GM19468 (cell line): ENCODE data around the gene TBC1D16.

Experiments
- ATAC-seq: cut with Tn5 transposase; IDR thresholded peaks from one replicate; pipeline ENCODE4 v1.9.1; 2021; ENCODE audit warnings: mild to moderate bottlenecking, moderate library complexity, moderate number of reproducible peaks; ENCODE audit not compliant: unreplicated experiment; ENCODE audit errors: extremely low read depth

The TBC1D16 gene

GRCh38 chr17:79990051-79990592 is 45.5 kb downstream of the TBC1D16 start:
- no peak for ATAC-seq

- no peak for ATAC-seq
Observed at GRCh38 chr17:79989106-79989835, 46.4 kb downstream of the TBC1D16 start.

GRCh38 chr17:79988185-79988971 is 47.3 kb downstream of the TBC1D16 start:
- no peak for ATAC-seq

- no peak for ATAC-seq
Observed at GRCh38 chr17:79987935-79988184, 47.8 kb downstream of the TBC1D16 start.

DNA sequence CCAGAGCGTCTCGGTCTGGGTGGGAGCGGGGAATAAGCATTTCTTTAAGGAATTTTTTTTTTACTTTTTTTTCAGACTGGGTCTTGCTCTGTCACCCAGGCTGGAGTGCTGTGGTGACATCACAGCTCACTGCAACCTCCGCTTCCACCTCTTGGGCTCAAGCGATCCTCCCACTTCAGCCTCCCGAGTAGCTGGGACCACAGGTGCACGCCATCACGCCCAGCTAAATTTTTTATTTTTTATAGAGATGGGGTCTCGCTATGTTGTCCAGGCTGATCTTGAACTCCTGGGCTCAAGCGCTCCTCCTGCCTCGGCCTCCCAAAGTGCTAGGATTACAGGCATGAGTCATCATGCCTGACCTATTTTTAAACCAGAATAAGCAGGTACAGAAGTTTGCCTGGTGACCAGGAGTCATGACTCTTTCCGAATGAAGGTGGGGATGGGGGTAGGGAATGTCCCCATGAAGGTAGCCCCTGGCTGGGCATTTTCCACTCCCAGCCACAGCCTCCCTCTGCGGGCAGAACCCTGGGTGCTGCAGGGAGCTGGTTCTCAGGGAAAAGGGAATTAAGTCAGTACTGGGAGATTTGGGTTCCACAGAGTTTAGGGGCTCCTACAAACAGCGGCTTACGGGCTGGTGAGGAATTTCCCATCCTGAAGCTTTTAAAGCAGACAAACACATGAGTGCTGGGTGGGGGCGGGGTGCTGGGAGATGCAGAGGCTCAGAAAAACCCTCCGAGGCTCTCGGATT is 48.3 kb downstream of the TBC1D16 start:
- no peak for ATAC-seq

GRCh38 chr17:79986411-79987186 is 49.1 kb downstream of the TBC1D16 start:
- ATAC-seq, result no peak

- ATAC-seq, result no peak
Observed at GRCh38 chr17:79985943-79986391, 49.7 kb downstream of the TBC1D16 start.

DNA sequence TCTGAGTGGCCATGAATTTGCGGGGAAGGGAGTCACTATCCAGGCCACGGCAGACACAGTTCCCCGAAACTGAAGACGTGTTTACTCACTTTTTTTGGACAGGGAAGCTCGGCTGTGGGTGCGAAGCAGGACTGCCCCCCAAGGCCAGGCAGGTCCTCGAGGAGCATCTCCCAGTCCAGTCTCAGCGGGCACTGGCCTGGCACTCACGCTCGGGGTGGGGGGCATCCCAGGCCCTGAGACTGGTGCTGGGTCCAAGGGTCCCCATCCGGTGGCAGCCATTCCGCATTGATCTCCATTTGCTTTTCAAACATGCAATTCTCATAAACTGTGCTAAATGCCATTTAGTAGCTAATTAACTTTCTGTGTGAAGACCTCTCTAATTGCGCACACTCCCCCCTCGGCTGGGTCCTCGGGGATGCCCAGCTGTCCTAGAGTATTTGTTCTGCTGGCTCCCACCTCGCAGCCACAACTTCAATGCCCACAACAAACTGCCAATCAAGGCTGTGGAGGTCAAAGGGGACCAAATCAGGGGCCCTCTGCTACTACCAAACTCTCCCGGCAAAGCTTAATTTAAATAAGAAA is 50.2 kb downstream of the TBC1D16 start:
- no peak for ATAC-seq

DNA sequence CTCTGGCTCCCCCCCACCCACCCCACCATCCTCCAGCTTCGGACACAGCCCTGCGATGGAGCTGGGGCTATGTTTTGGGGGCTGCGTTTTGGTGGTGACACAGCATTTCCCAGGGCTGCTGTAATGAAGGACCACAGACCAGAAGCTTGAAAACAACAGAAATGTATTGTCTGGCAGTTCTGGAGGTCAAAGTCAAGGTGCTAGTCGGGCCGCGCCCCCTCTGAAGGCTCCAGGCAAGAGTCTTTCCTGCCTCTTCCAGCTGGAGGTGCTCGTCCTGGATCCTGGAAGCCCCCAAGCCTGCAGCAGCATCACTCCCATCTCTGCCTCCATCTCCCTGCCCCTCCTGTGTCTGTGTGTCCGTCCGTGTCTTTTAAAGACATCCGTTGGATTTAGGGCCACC is 50.8 kb downstream of the TBC1D16 start:
- no peak for ATAC-seq

GRCh38 chr17:79984045-79984840 is 51.4 kb downstream of the TBC1D16 start:
- ATAC-seq, result no peak

- no peak for ATAC-seq
Observed at GRCh38 chr17:79983456-79983855, 52.2 kb downstream of the TBC1D16 start.

DNA sequence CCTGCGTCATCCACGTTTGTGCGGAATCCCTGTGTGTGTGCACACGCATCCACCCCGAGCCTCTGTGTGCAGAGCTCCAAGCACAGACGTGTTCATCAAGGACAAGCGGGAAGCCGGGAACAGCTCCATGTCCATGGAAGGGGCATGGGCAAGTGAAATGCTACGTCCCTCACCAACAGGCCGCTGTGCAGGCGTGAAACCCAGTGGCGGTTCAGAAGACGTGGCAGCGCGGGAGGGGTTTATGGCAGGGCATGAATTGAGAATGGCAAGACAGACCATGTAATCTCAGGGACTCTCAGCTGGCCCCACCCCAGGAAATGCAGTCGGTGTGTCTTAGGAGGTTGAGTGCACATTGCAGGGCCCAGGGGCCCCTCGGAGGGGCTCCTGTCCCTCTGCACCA is 52.7 kb downstream of the TBC1D16 start:
- ATAC-seq, result no peak

DNA sequence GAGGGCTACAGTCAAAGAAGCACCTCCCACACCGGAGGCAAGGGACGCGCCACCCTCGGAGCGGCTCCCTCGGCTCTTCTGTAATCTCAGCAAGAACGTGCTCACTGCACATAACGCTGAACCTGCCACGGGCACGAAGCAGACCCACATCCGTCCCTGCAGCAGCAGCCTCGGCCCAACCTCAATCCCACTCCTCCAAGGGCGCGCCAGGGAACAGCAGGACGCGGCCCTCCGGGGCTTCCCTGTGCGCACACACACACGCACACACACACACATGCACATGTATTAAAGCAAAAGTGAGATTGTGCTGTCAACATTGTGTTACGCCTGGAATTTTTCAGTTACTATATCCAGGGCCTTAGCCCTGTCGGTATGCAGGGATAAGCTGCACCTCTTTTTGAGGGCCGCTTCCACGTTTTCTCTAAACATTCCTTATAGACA is 54.0 kb downstream of the TBC1D16 start:
- ATAC-seq, result no peak

DNA sequence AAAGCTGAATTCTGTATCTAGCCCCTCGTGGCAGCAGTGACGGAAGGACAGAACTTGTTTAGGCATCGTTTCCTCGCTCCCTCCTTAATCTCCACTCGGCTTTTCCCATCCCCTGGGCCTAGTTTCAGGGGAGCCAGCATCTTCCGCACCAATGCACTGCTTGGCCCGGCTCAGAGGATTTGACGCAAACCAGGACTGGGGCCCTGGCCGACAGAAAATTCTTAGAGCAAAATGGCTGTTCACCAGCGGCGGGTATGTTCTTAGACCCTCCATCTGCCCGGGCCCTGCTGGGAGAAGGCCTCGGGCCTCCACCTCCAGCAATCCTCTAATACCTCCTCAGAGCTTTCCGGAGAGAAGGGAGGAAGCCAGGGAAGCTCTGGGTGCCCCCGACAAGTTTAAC is 54.6 kb downstream of the TBC1D16 start:
- no peak for ATAC-seq

GRCh38 chr17:79980246-79981043 is 55.2 kb downstream of the TBC1D16 start:
- no peak for ATAC-seq

GRCh38 chr17:79979816-79980215 is 55.9 kb downstream of the TBC1D16 start:
- no peak for ATAC-seq

GRCh38 chr17:79979221-79979741 is 56.4 kb downstream of the TBC1D16 start:
- ATAC-seq, result no peak

DNA sequence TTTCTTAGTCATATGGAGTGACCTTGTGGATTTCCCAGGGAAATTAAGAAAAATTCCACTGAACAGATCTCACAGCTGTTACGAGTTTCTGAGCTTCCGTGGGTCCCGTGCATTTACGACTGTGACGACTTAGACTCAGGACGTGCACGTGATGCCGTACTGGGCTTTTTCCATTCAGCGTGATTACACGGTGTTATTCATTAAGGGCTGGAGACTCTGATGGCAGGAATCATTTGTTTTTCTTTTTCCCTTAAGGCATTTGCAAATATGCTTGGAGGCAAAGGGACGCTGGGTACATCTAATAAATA is 57.2 kb downstream of the TBC1D16 start:
- no peak for ATAC-seq
